ENCODE results near the gene F2.

The F2 gene

GRCh38 chr11:46745328-46745727 is 26.3 kb downstream of the F2 start:
- TF ChIP-seq CTCF (IDR thresholded peaks at IDR 0.05; ENCODE audit: low read depth, low read length, missing control alignments): no peak
- H3K27ac ChIP-seq: no peak overlapping the region
- in situ Hi-C loops (cut with HindIII; ENCODE audit: low pct_ligation_motif_present, low sequenced_read_pairs): no loop called here
- DNase-seq: no peak
- no peaks in the 10 kb centered on the region for H3K27me3 ChIP-seq (replicated peaks)
- H3K4me3 ChIP-seq (ENCODE audit: low read depth, low read length): no peak overlapping the region
- peaks cover 65% of the 10 kb centered on the region for H3K36me3 ChIP-seq (replicated peaks)

- no peak overlapping the region for H3K4me3 ChIP-seq (ENCODE audit: low read depth, low read length)
- peaks cover 69% of the 10 kb centered on the region for H3K36me3 ChIP-seq (replicated peaks)
Measured at GRCh38 chr11:46745995-46746394, 27.0 kb downstream of the F2 start.

GRCh38 chr11:46747150-46747549 is 28.1 kb downstream of the F2 start:
- no peak for DNase-seq
- Histone ChIP-seq H3K4me3 (ENCODE audit: low read depth, low read length) (no peak overlapping the region), H3K36me3 (replicated peaks) (peaks cover 68% of the 10 kb centered on the region), H3K27ac (no peak overlapping the region), H3K27me3 (replicated peaks) (no peaks in the 10 kb centered on the region)
- in situ Hi-C loops (cut with HindIII; ENCODE audit: low pct_ligation_motif_present, low sequenced_read_pairs): no loop called here
- no peak for TF ChIP-seq CTCF (IDR thresholded peaks at IDR 0.05; ENCODE audit: low read depth, low read length, missing control alignments)

More at GRCh38 chr11:46745995-46746394, 27.0 kb downstream of the F2 start:
- H3K27me3 ChIP-seq (replicated peaks): no peaks in the 10 kb centered on the region
- TF ChIP-seq CTCF (IDR thresholded peaks at IDR 0.05; ENCODE audit: low read depth, low read length, missing control alignments): no peak
- no peak overlapping the region for H3K27ac ChIP-seq
- no peak for DNase-seq
- in situ Hi-C loops (cut with HindIII; ENCODE audit: low pct_ligation_motif_present, low sequenced_read_pairs): no loop called here

- Histone ChIP-seq H3K27me3 (replicated peaks) (no peaks in the 10 kb centered on the region), H3K4me3 (ENCODE audit: low read depth, low read length) (no peak overlapping the region), H3K36me3 (replicated peaks) (peaks cover 65% of the 10 kb centered on the region), H3K27ac (no peak overlapping the region)
- no peak for DNase-seq
- in situ Hi-C loops (cut with HindIII; ENCODE audit: low pct_ligation_motif_present, low sequenced_read_pairs): no loop called here
- no peak for TF ChIP-seq CTCF (IDR thresholded peaks at IDR 0.05; ENCODE audit: low read depth, low read length, missing control alignments)
Measured at GRCh38 chr11:46755962-46756361, 36.9 kb downstream of the F2 start.

GRCh38 chr11:46759196-46759595 is 40.2 kb downstream of the F2 start:
- DNase-seq: no peak
- Histone ChIP-seq H3K36me3 (replicated peaks) (peaks cover 78% of the 10 kb centered on the region), H3K27ac (no peak overlapping the region), H3K27me3 (replicated peaks) (no peaks in the 10 kb centered on the region), H3K4me3 (ENCODE audit: low read depth, low read length) (no peak overlapping the region)
- in situ Hi-C loops (cut with HindIII; ENCODE audit: low pct_ligation_motif_present, low sequenced_read_pairs): no loop called here
- no peak for TF ChIP-seq CTCF (IDR thresholded peaks at IDR 0.05; ENCODE audit: low read depth, low read length, missing control alignments)

- no peak for DNase-seq
- TF ChIP-seq CTCF (IDR thresholded peaks at IDR 0.05; ENCODE audit: low read depth, low read length, missing control alignments): no peak
- Histone ChIP-seq H3K27ac (no peak overlapping the region), H3K27me3 (replicated peaks) (no peaks in the 10 kb centered on the region), H3K36me3 (replicated peaks) (peaks cover 73% of the 10 kb centered on the region), H3K4me3 (ENCODE audit: low read depth, low read length) (no peak overlapping the region)
- in situ Hi-C loops (cut with HindIII; ENCODE audit: low pct_ligation_motif_present, low sequenced_read_pairs): no loop called here
Measured at GRCh38 chr11:46760429-46761128, 41.6 kb downstream of the F2 start.

All from brain microvascular endothelial cell (primary cell).